Retinal pigment epithelial cell (primary cell): ENCODE results near the gene GGTLC2.
A peak's percentile ranks its signal among the peaks of the same experiment; 100 is the strongest.

Source experiments
- DNase-seq: peaks from one replicate; pipeline ENCODE4 v3.0.0-alpha.2; 2010; ENCODE audit warnings: low read depth
- H3K4me3 ChIP-seq: 2 replicates; pipeline ENCODE4 v1.5.1; 2011; ENCODE audit warnings: mild to moderate bottlenecking, low read length, control low read depth, moderate library complexity
- CTCF ChIP-seq: conservative IDR thresholded peaks from 2 replicates; pipeline ENCODE4 v1.5.1; 2011; ENCODE audit warnings: low read depth, low read length, control low read depth, inconsistent platforms

Gene GGTLC2

DNA sequence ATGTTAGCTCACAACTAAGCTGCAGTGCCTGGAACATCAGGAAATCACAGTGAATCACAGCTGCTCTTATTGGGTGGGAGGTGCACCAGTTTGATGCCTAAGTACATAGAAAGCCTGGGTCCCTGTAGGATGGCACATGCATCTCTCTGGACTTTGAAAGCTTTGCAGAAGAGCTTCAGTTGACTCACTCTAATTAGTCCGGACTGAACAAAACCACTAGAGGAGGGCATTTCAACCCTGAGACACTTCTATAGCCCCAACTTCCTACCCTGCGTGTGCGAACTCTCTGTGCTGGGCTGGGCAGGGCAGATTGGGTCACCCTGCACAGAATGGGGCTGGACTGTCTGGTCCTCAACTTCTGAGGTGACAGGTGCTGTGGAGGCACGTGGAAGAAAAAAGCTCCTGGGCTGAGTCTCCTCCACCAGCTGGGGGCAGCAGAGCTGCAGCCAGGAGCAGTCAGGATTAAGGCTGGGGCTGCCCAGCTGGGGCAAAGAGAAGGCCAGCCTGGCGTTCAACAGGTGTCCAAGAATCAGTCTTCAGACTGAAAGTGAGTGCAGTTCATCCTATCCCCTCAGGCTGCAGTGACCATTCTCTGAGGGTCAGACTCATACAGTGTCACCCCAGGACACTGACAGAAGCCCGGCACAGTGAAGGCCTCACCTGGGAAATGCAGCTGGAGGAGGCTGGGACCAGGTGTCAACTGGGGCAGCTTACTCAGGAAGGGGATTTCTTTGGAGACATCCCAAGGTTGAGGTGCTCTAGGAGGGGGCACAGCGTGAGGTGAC is 22.1 kb downstream of the GGTLC2 start:
- DNase-seq = no peak
- H3K4me3 ChIP-seq = no peak overlapping the region
- peak; percentile 82 for TF ChIP-seq CTCF

- H3K4me3 ChIP-seq = no peak overlapping the region
- DNase-seq = no peak
- no peak for TF ChIP-seq CTCF
These were observed 23.8 kb downstream of the GGTLC2 start for GRCh38 chr22:22667966-22668880.

DNA sequence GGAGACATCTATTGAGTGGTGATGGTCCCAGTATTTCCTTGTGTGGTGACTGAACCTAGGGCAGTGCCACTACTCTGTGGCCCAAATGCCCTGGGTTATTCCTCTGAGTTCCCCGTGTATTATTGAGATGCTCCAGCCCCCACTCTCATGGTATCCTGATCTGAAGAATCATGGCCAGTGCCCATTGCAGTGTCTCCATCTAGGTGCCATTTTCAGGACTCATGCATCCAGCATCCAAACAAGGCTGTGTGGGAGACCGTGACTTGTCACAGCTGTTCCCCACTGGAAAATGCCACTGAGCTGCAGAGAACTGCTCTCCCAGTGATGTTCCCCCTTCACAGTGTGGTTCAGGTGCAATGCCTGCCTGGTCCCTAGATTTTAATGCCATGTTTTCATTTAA is 24.7 kb downstream of the GGTLC2 start:
- H3K4me3 ChIP-seq = no peak overlapping the region
- DNase-seq = no peak
- TF ChIP-seq CTCF = no peak

DNA sequence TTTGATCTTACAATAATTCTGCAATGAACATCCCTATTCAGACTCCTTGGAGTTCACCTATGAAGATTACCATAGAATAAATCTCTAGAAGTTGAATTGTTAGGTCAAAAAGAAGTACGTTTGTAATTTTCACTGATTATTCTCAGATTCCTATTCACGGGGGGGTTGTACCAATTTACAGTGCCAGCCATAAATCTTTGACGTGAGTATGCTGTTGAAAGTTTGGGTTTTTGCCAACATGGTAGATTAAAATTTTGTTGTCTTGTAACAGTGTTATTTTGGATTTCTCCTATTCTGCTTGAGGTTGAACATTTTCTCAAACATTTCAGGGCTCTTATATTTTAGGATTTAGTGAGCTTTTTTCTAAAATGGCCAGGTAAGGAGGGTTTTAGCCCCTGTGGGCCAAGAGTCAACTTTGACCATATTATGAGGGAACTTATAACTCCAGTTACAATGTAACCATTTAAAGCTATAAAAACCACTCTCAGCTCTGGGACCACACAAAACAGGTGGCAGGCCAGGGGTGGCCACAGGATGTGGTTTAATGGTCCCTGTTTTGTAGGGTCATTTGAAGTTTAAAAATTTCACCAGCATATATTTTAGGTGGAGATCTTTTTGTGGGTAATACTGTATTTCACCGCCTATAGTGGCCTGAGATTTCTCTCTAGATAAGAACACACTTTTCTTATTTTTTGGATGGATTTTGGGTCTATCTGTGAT is 25.8 kb downstream of the GGTLC2 start:
- TF ChIP-seq CTCF = no peak
- no peak for DNase-seq
- H3K4me3 ChIP-seq = no peak overlapping the region

GRCh38 chr22:22671506-22671905 is 27.1 kb downstream of the GGTLC2 start:
- no peak overlapping the region for H3K4me3 ChIP-seq
- no peak for TF ChIP-seq CTCF
- DNase-seq = no peak

DNA sequence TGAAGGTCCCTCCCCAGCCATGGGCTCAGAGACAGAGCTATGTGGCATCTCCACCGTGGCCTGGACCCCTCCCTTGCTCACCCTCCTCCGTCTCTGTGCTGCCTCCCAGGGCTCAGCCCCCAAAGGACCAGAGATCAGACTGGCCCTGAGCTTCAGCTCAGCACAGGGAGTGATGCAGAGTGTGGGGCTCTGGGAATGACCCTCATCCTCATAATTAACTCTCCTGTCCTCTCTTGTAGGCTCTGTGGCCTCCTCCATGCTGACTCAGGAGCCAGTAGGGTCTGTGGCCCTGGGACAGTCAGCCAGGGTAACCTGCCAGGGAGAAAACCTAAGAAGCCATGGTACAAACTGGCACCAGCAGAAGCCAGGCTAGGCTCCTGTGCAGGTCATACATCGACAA is 28.7 kb downstream of the GGTLC2 start:
- no peak overlapping the region for H3K4me3 ChIP-seq
- DNase-seq = no peak
- TF ChIP-seq CTCF = no peak
